Keratinocyte (primary cell): ENCODE measurements around the gene IRF7. TPM values are rescaled to one million over a fixed set of nuclear protein-coding genes. Genes with fewer than 3 reads are reported as not detected.

Experiments used
- DNase-seq: peaks from one replicate; pipeline ENCODE4 v3.0.0-alpha.2; 2011; ENCODE audit warnings: low read depth, missing footprints, low spot score
- FAIRE-seq: peaks from 2 replicates; lab custom pipeline; 2011; peaks lifted over from hg19 to GRCh38; lab: Jason Lieb, UNC
- H2AFZ ChIP-seq: 2 replicates; pipeline ENCODE4 v1.6.0; 2012; ENCODE audit warnings: low read length, control low read depth, inconsistent platforms; ENCODE audit not compliant: control insufficient read depth
- H3K27ac ChIP-seq: 2 replicates; pipeline ENCODE4 v1.5.1; 2011; ENCODE audit warnings: low read length; ENCODE audit not compliant: control insufficient read depth, insufficient read depth
- H3K27me3 ChIP-seq: 3 replicates; pipeline ENCODE4 v1.6.0; 2011; ENCODE audit warnings: low read length; ENCODE audit not compliant: control insufficient read depth, insufficient read depth; ENCODE audit errors: extremely low read depth
- H3K36me3 ChIP-seq, 2 experiments: 2 replicates in 1 of 2; 3 replicates in 1 of 2; pipeline ENCODE4 v1.5.1; 2011; ENCODE audit warnings: low read length in 2 of 2, mild to moderate bottlenecking in 1 of 2; ENCODE audit not compliant: control insufficient read depth in 2 of 2, insufficient read depth in 2 of 2; ENCODE audit errors: extremely low read depth in 1 of 2
- H3K4me1 ChIP-seq: 3 replicates; pipeline ENCODE4 v1.5.1; 2011; ENCODE audit warnings: low read length; ENCODE audit not compliant: control insufficient read depth, insufficient read depth; ENCODE audit errors: extremely low read depth
- H3K4me2 ChIP-seq: 3 replicates; pipeline ENCODE4 v1.6.0; 2011; ENCODE audit warnings: low read depth, low read length; ENCODE audit not compliant: control insufficient read depth, insufficient read depth; ENCODE audit errors: extremely low read depth
- H3K4me3 ChIP-seq, 3 experiments: fragments of 200-600 bp in 1 of 3; sonication (generic) in 1 of 3; 2 replicates in 2 of 3; 3 replicates in 1 of 3; pipeline ENCODE4 v1.5.1; 2011 to 2016; ENCODE audit warnings: low read length in 3 of 3, mild to moderate bottlenecking in 3 of 3, control low read depth in 2 of 3, inconsistent platforms in 1 of 3, low read depth in 1 of 3, mixed read lengths in 1 of 3, mixed run types in 1 of 3, moderate library complexity in 1 of 3; ENCODE audit not compliant: control insufficient read depth in 2 of 3, insufficient read depth in 2 of 3; ENCODE audit errors: extremely low read depth in 1 of 3
- H3K79me2 ChIP-seq: 2 replicates; pipeline ENCODE4 v1.6.0; 2012; ENCODE audit warnings: low read length; ENCODE audit not compliant: control insufficient read depth, insufficient read depth
- H3K9ac ChIP-seq: 3 replicates; pipeline ENCODE4 v1.6.0; 2011; ENCODE audit warnings: low read length; ENCODE audit not compliant: control insufficient read depth, insufficient read depth; ENCODE audit errors: extremely low read depth
- H3K9me1 ChIP-seq: 3 replicates; pipeline ENCODE4 v1.6.0; 2011; ENCODE audit warnings: low read length; ENCODE audit not compliant: control insufficient read depth, insufficient read depth; ENCODE audit errors: extremely low read depth
- H3K9me3 ChIP-seq: 2 replicates; pipeline ENCODE4 v1.5.1; 2012; ENCODE audit warnings: low read depth, low read length; ENCODE audit not compliant: control insufficient read depth
- H4K20me1 ChIP-seq: 3 replicates; pipeline ENCODE4 v1.6.0; 2011; ENCODE audit warnings: low read length; ENCODE audit not compliant: control insufficient read depth, insufficient read depth; ENCODE audit errors: extremely low read depth
- CTCF ChIP-seq, 3 experiments: IDR thresholded peaks in 1 of 3; conservative IDR thresholded peaks in 1 of 3; optimal IDR thresholded peaks in 1 of 3; 2 replicates in 2 of 3; 3 replicates in 1 of 3; pipeline versions ENCODE3 to v1.5.1; 2011; ENCODE audit warnings: low read length in 3 of 3, mild to moderate bottlenecking in 3 of 3, moderate library complexity in 2 of 3, control low read depth in 1 of 3, inconsistent platforms in 1 of 3; ENCODE audit not compliant: insufficient read depth in 2 of 3; ENCODE audit errors: extremely low read depth in 1 of 3
- EZH2 ChIP-seq: IDR thresholded peaks from one replicate; pipeline ENCODE4 v1.6.1; 2012; ENCODE audit warnings: inconsistent platforms, mild to moderate bottlenecking, low read length, moderate library complexity
- dilution Hi-C: fragments of 300-500 bp; cut with MboI; formaldehyde crosslinking; loops from one replicate; pipeline ENCODE4 v1.7.0; 2020; ENCODE audit warnings: low sequenced_read_pairs; ENCODE audit not compliant: extremely low pct_ligation_motif_present
- polyA plus RNA-seq, 5 experiments: library from polyadenylated mRNA; depleted of rRNA in 3 of 5; stranded (reverse) in 3 of 5; stranded (forward) in 1 of 5; unstranded in 1 of 5; fragments of >200 nt; gene quantifications; 1 replicate in 1 of 5; 2 replicates in 3 of 5; 3 replicates in 1 of 5; pipeline versions ENCODE4 v1.2.1 to v1.2.3, GENCODE V29; 2011 to 2012; ENCODE audit warnings: missing spikeins in 2 of 5, low read depth in 1 of 5, low replicate concordance in 1 of 5

IRF7 gene
- polyA plus RNA-seq, 1 donor (not counting 4 experiments of a cell fraction or from before 2014, with no cell fraction given) = 7.1 TPM

GRCh38 chr11:660281-660680, 44.5 kb upstream of the IRF7 start:
- Histone ChIP-seq H3K4me3 (no peak overlapping the region), H3K4me1 (peaks cover 7% of the 10 kb centered on the region), H3K9me3 (no peaks in the 10 kb centered on the region), H2AFZ (no peak overlapping the region), H3K27me3 (no peaks in the 10 kb centered on the region), H3K4me2 (no peak overlapping the region), H3K9me1 (no peaks in the 10 kb centered on the region), H3K9ac (no peak overlapping the region), H3K36me3 (peaks cover 8 to 9% of the 10 kb centered on the region in 2 experiments), H4K20me1 (no peaks in the 10 kb centered on the region), H3K79me2 (peaks cover 2% of the 10 kb centered on the region), H3K27ac (no peak overlapping the region)
- DNase-seq (no peak), FAIRE-seq (no peak)
- TF ChIP-seq EZH2 (no peak), CTCF (optimal IDR thresholded peaks at IDR 0.05 in 1 of 3, IDR thresholded peaks at IDR 0.05 in 1 of 3, conservative IDR thresholded peaks at IDR 0.05 in 1 of 3; ENCODE audit: extremely low read depth in 1 of 3, insufficient read depth in 2 of 3, low read length in 3 of 3) (no peak)
- dilution Hi-C loops = no loop called here

- H2AFZ ChIP-seq = no peak overlapping the region
- peaks cover 2% of the 10 kb centered on the region for H3K79me2 ChIP-seq
- H3K4me1 ChIP-seq = peaks cover 7% of the 10 kb centered on the region
- no peaks in the 10 kb centered on the region for H3K9me1 ChIP-seq
- no peaks in the 10 kb centered on the region for H4K20me1 ChIP-seq
- H3K27me3 ChIP-seq = no peaks in the 10 kb centered on the region
- H3K9me3 ChIP-seq = no peaks in the 10 kb centered on the region
- H3K4me2 ChIP-seq = no peak overlapping the region
- FAIRE-seq (no peak), DNase-seq (no peak)
- no peak overlapping the region for H3K4me3 ChIP-seq
- H3K27ac ChIP-seq = no peak overlapping the region
- H3K36me3 ChIP-seq = peaks cover 8 to 9% of the 10 kb centered on the region in 2 experiments
- dilution Hi-C loops = no loop called here
- no peak for TF ChIP-seq CTCF (optimal IDR thresholded peaks at IDR 0.05 in 1 of 3, IDR thresholded peaks at IDR 0.05 in 1 of 3, conservative IDR thresholded peaks at IDR 0.05 in 1 of 3; ENCODE audit: extremely low read depth in 1 of 3, insufficient read depth in 2 of 3, low read length in 3 of 3)
- no peak for TF ChIP-seq EZH2
- H3K9ac ChIP-seq = no peak overlapping the region
Measured at GRCh38 chr11:659532-660085, 43.9 kb upstream of the IRF7 start.
